Activated CD8-positive, alpha-beta memory T cell treated with anti-CD3 and anti-CD28 coated beads for 1 hour (primary cell): Measurements from ENCODE around the gene KRAS.

Experiments used
- DNase-seq, 2 donors: peaks; one replicate each; pipeline ENCODE4 v3.0.0-alpha.2; 2020; ENCODE audit warnings: low read depth in 1 of 2; ENCODE audit errors: extremely low read depth in 1 of 2

KRAS gene

DNA sequence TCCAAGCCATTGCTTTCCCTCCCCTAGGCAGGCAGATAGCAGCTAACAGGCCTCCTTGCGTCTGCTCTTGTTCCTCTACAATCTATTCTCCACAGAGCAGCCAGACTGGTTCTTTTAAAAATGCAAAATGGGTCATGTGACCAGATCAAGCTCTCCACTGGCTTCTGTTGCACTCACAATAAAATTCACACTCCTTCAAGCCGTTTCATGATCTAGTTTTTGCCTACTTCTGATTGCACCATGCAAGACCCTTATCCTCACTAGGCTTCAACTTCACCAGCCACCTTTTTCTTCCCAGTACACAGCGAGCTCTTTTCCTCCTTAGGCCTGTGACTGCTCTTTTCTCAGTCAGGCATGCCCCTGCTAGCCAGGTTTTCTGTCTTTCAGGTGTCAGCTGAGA lies 6.1 kb upstream of the KRAS start:
- no peak for DNase-seq

DNA sequence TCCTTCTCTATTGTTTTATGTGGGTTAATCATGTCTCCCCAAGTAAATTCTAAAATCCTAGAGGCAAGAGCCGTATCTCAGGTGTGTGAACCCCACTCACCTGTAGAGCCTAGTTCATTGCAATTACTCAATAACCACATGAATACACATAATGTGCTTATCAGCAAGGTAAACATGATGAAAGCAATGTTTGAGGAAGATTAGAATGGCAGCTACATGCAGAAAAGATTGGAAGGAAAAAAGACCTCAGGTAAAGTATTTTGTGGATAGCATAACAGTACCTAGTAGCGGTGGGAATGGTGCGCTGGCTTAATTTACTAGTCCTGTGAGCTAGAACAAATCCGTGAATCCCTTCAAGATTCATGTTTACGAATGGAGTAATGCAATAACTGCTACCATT lies 5.3 kb upstream of the KRAS start:
- DNase-seq = no peak

DNA sequence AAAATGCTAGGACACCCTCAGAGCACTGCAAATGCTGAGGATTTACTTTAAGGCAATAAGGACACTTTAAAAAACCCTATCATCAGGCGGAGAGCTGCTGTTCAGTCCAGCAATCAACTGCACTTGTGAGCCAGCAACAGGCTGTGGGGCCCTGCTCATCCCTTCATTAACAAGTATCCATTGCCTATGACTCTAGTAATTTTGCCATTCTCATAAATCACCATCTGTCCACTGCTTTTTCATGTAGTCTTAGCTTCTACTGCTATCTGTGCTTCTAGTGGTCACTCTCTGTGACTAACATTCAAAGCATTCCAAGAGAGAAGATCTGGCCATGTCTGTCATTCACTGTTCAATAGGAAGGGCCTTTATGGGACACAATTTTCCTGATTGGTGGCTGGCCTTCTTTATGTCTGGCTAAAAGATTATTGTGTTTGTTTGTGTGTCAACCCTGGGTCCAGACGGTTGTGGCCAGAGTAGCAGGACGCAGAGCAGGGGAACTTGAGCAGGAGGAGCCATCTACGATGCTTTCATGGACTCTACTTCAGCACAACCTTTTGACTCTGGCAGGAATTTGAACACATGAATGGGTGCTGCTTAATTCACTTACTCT lies 3.6 kb upstream of the KRAS start:
- DNase-seq = no peak

DNA sequence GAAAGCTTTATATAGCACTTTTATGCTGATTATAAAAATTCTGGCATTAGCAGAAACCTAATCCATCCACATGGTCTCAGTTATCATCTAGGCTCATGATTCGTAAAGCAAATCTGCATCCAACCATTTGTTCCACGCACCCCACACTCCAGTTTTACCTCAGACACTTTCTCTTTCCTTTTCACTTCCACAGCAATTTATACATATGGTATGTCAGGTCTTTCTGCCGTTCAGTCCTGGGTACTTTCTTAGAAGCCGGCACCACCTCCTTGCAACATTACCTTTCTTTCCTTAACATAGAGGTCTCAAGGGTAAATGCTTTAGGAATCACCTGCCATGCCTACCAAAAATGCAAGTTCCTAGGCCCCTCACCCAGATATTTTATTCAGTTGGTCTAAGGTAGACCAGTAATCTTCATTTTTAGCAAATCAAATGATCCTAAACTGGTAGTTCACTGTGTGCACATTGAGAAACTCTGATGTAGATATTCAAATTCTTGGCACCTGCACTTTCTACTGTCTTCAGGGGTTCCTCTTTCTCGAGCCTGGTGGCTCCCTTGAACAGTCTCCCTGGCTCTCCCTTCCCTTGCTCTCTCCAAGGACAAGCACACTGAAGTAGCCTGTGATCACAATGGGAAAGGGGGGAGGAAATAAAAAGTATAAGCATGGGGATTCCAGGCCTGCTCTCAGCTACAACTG lies 2.8 kb upstream of the KRAS start:
- DNase-seq = no peak

DNA sequence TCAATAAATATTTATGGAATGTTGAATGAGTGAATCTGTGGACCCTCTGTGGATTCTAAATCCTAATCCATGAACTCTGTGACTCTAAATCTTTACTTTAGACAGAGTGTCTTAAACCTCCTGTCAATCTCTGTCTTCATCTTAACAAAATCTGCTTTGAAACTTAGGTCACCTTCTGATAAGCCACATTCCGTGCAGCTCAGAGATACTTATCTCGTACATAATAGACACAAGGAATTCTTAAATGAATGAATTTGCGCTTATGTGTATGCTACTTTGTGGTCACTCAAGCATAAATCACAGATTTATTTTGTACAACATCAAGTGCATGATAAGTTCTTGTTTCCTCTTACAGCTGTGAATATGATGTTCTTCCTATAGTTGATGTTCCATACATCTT lies 2.2 kb upstream of the KRAS start:
- DNase-seq = no peak

DNA sequence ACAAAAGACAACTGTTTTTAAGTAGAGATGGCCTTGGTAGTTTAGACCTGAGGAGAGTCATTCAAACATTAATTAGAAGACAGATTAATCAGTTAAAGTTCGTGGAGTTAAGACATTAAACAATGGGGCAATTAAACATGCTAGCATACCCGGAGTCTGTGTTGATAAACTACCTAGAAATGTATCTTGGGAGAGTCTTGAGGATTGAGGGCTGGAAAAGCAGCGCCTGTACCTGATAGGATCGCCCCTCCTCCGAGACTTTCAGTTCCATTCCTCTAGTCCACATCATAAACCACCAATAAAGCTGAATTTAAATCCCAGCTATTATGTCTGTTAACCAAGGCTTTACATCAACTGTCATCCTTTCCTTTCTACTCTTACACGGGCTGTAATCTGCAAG lies 1.0 kb upstream of the KRAS start:
- no peak for DNase-seq

DNA sequence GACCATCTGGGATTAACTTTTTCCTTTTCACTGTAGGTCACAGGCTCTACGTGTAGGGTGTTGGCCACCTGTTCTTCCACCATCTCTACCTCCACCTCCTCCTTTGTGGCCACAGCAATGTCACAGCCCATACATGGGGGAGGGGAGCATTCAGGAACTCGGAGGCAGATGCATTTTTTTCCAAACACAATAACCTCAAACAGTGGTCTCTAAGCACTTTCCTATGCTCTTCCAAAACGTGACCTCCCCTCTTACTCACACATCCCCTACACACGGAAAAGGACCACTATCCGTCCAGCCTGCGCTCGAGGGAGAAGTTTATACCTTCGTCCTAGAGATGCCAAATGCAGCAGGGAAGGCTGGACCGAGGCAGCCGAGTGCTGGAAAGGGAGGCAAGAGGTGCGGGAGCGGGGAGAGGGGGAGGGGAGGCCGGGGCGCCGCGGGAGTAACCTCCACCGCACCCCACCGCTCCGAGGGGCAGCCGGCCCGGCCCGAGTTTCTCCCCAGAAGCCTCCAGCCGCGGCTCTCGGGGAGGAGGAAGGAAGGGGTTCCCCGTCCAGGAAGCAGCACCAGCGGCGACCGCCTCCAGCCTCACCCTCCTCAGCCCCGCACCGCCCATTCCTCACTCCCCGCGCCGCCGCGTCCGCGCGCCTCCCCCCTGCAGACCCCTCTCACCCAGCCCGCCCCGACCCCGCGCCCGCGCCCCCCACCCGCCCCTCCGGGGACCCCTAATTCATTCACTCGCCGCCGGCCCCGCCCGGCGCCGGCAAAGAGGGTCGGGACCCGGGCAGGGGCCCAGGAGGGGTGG lies 594 bp downstream of the KRAS start:
- DNase-seq = peak; percentile 5 to 31

DNA sequence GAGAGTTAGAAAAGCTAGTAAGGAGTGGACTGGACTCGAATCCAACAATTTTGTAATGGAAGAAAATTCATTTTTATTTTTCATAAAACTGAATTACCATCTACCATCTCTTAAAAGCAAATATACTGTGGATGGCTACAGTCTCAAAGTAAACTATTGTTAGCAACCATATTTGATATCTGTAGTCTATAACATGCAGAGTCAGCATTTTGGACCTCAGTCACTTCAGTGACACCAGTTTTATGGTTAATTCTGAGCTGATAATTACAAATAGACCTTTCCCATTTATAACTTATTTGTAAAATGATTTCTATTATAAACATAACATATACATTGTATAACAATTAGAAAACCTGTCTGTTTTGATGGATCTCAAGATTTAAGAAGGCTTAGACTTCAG lies 2.0 kb downstream of the KRAS start:
- no peak for DNase-seq

DNA sequence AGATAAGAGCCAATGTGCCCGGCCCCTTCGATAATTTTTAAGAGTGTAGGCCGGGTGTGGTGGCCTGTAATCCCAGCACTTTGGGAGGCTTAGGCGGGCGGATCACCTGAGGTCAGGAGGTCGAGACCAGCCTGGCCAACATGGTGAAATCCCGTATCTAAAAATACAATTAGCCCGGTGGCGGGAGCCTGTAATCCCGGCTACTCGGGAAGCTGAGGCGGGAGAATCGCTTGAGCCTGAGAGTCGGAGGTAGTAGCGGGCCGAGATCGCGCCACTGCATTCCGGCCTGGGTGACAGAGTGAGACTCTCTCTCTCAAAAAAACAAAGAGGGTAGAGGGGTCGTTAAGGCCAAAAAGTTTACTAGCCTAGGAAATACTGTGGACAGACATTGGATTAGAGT lies 2.6 kb downstream of the KRAS start:
- DNase-seq = no peak

DNA sequence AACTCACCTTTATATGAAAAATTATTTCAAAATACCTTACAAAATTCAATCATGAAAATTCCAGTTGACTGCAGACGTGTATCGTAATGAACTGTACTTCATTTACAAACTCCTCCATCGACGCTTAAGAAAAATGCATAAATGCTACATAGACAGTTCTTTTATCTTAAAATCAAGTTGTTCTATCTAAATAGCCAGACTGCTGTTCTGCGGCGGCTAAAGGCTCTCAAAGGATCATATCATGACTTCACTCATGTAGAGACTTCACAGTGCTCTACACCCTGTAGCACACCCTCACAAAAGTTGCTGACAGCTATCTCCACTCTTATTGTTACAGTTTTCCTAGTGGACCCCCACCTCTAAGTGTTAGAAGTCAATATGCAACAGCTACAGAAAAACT lies 5.2 kb downstream of the KRAS start:
- DNase-seq = no peak

DNA sequence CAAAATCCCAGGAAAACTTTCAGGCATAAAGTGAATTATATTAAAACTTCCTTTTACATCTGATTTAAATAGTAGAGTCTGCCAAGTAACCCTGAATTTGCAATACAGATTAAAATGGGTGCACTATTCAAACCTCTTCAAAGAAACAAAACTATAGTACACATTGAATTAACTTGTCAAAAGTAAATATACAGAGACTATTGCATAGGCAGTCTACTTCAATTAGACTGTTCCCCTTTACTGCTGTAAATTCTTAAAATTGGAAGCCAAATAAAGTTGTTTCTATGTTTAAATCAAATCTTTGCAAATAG lies 7.1 kb downstream of the KRAS start:
- DNase-seq = no peak

DNA sequence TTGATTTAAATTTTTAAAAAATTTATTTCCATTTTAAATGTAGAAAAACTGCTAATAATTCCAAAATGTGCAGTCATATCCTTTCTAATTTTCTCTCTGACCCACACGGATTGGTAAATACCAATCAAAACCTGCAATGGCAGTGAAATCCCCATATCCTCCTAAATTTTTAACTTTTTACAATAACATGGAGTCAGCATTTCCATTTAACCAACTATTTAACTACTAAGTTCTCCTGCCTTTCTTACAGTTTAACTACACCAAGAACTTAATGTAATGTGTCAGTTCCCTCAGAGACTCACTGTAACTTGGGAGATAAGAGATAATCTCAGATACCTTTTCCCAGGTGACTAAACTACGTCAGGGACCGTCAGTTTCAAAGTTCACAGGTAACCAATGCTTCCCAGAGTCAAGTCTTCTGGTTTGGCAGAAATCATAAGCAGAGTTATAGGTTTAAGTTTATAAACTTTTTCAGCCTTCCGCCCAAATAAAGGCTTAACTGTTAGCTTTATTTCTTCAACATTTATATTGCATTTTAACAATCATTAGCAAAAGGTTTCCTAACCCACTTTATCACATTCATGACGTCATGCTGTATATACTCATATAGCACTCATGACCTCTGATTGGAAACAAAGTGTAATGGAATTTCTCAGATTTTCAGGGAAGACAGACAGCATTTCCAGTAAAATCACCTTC lies 7.6 kb downstream of the KRAS start:
- DNase-seq = no peak

DNA sequence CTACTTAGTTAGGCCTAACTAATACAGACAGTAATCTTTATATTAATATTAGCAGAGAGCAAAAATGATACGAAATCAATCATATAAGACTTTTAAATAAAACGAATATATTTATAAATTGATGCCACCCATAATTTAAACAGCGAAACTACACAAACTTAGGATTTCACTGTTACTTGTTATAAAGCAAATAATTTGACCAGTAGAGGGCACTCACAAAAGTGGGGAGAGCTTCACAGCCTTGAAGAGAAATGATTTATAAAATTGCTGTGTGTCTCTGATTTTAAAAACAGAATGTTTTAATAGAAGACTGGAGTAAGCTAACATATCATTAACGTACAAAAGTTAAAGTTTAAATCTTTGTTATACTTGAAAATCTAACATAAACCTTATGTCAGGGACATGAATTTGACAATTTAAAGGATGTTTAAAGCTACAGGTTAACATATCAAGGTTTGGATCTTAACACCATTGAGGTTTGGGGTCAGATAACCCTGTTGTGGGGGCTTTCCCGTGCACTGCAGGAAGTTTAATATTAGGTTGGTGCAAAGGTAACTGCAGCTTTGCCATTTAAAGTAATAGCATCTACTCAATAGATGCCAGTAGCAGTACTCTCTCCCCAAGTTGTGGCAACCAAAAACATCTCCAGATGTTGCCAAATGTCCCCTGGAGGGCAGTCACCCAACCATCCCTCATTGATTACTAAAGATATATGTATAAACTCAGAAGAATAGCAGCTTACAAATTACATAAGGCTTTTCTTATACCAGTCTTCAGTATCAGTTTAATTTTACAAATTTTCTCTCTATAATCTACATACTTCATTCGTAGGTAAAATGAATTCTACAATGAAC lies 9.3 kb downstream of the KRAS start:
- DNase-seq = no peak

DNA sequence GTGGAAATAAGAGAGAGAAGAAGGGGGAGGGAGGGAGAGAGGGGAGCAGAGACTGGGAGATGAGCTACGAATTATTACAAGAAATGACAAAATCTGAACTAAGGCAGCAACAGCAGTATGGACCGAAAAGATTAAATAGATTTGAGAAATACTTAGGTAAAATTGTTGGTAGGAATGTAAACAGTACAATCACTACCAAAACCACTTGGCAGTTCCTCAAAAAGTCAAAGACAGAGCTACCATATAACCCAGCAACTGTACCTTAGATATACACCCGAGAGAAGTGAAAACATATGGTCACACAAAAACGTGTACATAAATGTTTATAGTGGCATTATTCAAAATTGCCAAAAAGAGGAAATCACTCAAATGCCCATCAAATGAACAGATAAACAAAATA lies 14.1 kb downstream of the KRAS start:
- no peak for DNase-seq

DNA sequence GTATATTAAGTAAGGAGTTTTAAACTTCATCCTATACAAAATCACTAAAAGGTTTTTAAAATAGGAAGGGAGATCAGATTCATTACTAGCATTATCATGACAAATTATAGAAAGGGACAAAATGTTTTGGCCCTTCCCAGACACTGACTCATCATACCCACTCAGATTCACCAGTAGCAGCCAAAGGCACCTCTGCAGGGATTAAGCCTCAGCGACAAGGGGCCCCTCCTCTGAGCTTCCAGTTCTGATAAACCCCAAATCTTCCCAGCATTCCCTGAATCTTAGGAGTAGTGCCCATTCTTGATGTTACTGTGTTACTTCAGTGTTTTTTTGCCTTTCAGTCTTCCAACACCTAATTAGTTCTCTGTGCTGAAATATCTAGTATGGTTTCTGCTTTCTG lies 14.5 kb downstream of the KRAS start:
- DNase-seq = no peak

DNA sequence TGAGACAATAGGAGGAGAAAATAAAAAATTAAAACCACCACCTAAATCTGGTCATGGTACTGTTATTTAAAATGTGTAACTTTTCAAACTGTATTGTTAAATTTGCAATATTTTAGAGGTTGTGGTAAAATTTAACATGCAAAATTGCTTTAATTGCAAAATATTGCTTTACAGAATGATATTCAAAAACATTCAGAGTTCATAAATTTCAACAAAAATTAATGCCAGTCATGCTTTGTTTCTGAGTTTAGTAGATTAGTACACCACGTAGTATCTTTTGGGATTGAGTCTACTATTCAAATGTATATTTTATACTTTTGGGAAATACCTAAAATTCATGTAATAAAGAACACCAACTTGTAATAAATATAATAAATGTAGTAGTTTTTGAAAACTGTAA lies 37.4 kb downstream of the KRAS start:
- DNase-seq = no peak

DNA sequence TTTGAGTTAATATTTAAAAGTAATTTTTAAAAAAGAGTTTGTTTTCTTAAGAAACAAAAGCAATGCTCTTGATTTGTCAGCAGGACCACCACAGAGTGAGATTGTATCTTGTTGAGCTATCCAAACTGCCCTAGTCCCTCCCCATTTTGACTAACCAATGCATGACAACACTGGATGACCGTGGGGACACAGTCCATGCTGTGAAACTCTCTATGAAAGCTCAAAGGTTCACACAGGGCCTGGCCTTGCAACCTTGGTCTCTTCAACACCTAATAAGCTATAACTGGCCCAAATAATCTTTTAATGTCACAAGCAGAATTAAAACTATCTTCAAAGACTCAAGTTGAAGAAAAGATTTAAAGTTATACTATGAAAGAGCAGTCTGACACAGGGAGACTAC lies 42.2 kb downstream of the KRAS start:
- DNase-seq = no peak

DNA sequence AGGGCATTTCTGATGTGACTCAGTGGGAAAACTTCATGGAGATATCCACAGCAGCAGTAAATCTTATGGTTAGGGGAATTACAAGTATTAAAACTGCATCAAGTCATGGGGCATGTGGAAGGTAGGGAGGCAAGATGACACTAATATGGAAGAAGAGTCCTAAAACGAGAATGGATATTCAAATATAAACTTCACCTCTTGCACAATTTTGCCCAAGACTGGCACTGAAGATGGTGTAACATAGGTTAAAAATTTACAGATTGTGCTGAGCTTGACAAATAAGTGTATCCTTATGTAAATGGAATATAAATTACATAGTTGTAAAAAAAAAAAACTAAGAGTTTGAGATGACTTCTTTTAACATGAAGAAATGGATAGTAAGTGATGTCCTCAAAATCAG lies 42.9 kb downstream of the KRAS start:
- no peak for DNase-seq

DNA sequence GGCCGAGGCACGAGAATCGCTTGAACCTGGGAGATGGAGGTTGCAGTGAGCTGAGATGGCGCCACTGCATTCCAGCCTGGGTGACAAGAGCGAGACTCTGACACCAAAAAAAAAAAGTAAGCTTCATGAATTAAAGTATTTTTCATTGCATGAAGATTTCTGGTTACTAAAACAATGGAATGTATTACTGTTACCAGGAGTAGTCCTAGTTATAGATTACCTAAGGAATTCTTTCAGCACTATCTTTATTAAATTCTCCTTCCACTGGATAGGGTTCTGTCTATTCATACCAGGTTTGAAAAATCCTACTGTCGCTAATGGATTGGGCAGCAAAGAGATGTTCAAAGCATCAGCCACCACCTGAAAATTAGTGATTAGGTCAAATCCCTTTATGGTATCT lies 43.3 kb downstream of the KRAS start:
- DNase-seq = no peak

DNA sequence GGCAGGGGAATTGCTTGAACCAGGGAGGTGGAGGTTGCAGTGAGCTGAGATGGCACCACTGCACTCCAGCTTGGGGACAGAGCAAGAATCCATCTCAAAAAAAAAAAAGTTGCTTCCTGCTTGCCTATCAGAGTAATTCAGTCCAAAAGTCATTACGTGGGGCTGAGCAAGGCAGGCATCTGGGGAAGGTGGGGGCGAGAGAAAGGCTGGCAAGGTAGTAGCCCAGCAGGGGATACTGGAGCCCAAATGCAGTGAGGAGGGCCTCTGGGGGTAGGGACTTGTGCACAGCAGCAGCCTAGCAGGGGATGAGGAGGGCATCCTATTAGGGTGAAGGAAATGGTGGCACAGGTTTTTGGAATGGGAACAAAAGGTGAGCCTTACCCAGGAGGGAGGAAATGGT lies 48.6 kb downstream of the KRAS start:
- DNase-seq = no peak

DNA sequence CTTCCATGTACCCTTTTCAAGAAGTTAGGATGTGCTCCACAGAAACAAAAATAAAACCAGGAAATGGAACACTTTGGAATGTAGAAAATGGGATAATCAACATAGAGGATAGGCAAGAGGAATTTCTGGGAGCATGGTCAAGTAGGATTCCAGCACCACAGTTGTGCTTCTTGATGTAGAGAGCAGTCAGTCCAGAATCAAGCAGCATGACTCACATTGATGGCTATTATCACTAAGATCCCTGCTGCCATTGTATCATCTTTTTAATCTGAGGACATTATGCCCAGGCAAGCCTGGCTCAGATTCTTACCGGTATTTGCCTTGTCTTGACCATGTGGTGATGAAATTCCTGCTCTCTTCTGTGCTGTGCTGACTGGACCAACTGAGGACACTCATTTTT lies 50.0 kb downstream of the KRAS start:
- DNase-seq = no peak
